OCI-LY1 (cell line): ENCODE measurements around the gene PYY.
"Not testable (repeated sequence)": the region's sequence is repeated elsewhere in the genome, so short reads cannot be mapped to it uniquely, and the experiment has no call there.

Experiments used
- H2AFZ ChIP-seq: fragments of 200-600 bp; sonication (generic), shearing (Covaris generic); 2 replicates; pipeline ENCODE4 v1.6.0; 2014; ENCODE audit warnings: antibody characterized with exemption, mild to moderate bottlenecking, low read length
- H3F3A ChIP-seq: fragments of 200-600 bp; sonication (generic), shearing (Covaris generic); 2 replicates; pipeline ENCODE4 v1.6.0; 2014; ENCODE audit warnings: mild to moderate bottlenecking, antibody characterized with exemption, low read length, moderate library complexity; ENCODE audit not compliant: insufficient read depth
- H3K27ac ChIP-seq: fragments of 200-600 bp; sonication (generic); 2 replicates; pipeline ENCODE4 v1.5.1; 2014; ENCODE audit warnings: low read length, mixed run types, mild to moderate bottlenecking, low read depth; ENCODE audit not compliant: poor library complexity, severe bottlenecking
- H3K27me3 ChIP-seq: fragments of 200-600 bp; sonication (generic); 2 replicates; pipeline ENCODE4 v1.6.0; 2014; ENCODE audit warnings: antibody characterized with exemption, mild to moderate bottlenecking, low read length, moderate library complexity; ENCODE audit not compliant: insufficient read depth
- H3K36me3 ChIP-seq: fragments of 200-600 bp; sonication (generic); 2 replicates; pipeline ENCODE4 v1.6.1; 2014; ENCODE audit warnings: mild to moderate bottlenecking, antibody characterized with exemption, low read length, moderate library complexity, mixed read lengths; ENCODE audit not compliant: insufficient read depth
- H3K4me1 ChIP-seq: fragments of 200-600 bp; sonication (generic); 2 replicates; pipeline ENCODE4 v1.5.1; 2014; ENCODE audit warnings: mild to moderate bottlenecking, low read length, moderate library complexity; ENCODE audit not compliant: insufficient read depth, severe bottlenecking
- H3K4me2 ChIP-seq: fragments of 200-600 bp; sonication (generic), shearing (Covaris generic); 2 replicates; pipeline ENCODE4 v1.6.1; 2014; ENCODE audit warnings: low read length
- H3K4me3 ChIP-seq: fragments of 200-600 bp; sonication (generic); 2 replicates; pipeline ENCODE4 v1.5.1; 2014; ENCODE audit warnings: low read length, low read depth, mild to moderate bottlenecking, mixed read lengths; ENCODE audit not compliant: poor library complexity, severe bottlenecking
- H3K79me2 ChIP-seq: fragments of 200-600 bp; shearing (Covaris generic); 2 replicates; pipeline ENCODE4 v1.6.1; 2016; ENCODE audit warnings: mixed run types, low read length, mixed read lengths; ENCODE audit not compliant: insufficient read depth
- H3K9ac ChIP-seq: fragments of 200-600 bp; sonication (generic), shearing (Covaris generic); 2 replicates; pipeline ENCODE4 v1.6.1; 2014; ENCODE audit warnings: mild to moderate bottlenecking, low read length, mixed read lengths
- H3K9me2 ChIP-seq: fragments of 200-600 bp; sonication (generic), shearing (Covaris generic); 2 replicates; pipeline ENCODE4 v1.6.1; 2014; ENCODE audit warnings: low read depth, mild to moderate bottlenecking, low read length, mixed read lengths
- H3K9me3 ChIP-seq: fragments of 200-600 bp; shearing (Covaris generic); 2 replicates; pipeline ENCODE4 v1.6.1; 2014; ENCODE audit warnings: low read length, mixed read lengths
- H4K20me1 ChIP-seq: fragments of 200-600 bp; sonication (generic), shearing (Covaris generic); 2 replicates; pipeline ENCODE4 v1.6.0; 2016; ENCODE audit warnings: mild to moderate bottlenecking, low read length; ENCODE audit not compliant: insufficient read depth
- EZH2 ChIP-seq: fragments of 200-600 bp; sonication (generic), shearing (Covaris generic); IDR thresholded peaks from 2 replicates; pipeline ENCODE4 v1.8.0; 2017; ENCODE audit warnings: borderline replicate concordance, mixed run types, mild to moderate bottlenecking, antibody characterized with exemption, low read length, moderate library complexity, mixed read lengths
- TF ChIP-seq, protein P1 (sequence below): fragments of 200-600 bp; sonication (generic), shearing (Covaris generic); IDR thresholded peaks from 2 replicates; pipeline ENCODE4 v1.5.1; 2017; ENCODE audit warnings: mild to moderate bottlenecking, antibody characterized with exemption, low read length, moderate library complexity, mixed read lengths

Gene PYY

GRCh38 chr17:43962479-43962878 is 8.7 kb upstream of the PYY start:
- H3K27ac ChIP-seq: no peak overlapping the region
- no peaks in the 10 kb centered on the region for H3K9me2 ChIP-seq
- H3K4me2 ChIP-seq: no peak overlapping the region
- H3K79me2 ChIP-seq: no peaks in the 10 kb centered on the region
- no peaks in the 10 kb centered on the region for H4K20me1 ChIP-seq
- H3K9ac ChIP-seq: no peak overlapping the region
- no peak overlapping the region for H3K4me3 ChIP-seq
- no peak overlapping the region for H2AFZ ChIP-seq
- H3K9me3 ChIP-seq: no peaks in the 10 kb centered on the region
- H3K4me1 ChIP-seq: no peaks in the 10 kb centered on the region
- H3K27me3 ChIP-seq: 0 out of 2 replicates have a peak, but pooled peaks cover 4% of the 10 kb centered on the region
- no peak for TF ChIP-seq EZH2
- TF ChIP-seq, protein P1, sequence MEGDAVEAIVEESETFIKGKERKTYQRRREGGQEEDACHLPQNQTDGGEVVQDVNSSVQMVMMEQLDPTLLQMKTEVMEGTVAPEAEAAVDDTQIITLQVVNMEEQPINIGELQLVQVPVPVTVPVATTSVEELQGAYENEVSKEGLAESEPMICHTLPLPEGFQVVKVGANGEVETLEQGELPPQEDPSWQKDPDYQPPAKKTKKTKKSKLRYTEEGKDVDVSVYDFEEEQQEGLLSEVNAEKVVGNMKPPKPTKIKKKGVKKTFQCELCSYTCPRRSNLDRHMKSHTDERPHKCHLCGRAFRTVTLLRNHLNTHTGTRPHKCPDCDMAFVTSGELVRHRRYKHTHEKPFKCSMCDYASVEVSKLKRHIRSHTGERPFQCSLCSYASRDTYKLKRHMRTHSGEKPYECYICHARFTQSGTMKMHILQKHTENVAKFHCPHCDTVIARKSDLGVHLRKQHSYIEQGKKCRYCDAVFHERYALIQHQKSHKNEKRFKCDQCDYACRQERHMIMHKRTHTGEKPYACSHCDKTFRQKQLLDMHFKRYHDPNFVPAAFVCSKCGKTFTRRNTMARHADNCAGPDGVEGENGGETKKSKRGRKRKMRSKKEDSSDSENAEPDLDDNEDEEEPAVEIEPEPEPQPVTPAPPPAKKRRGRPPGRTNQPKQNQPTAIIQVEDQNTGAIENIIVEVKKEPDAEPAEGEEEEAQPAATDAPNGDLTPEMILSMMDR: no peak
- no peaks in the 10 kb centered on the region for H3F3A ChIP-seq
- no peaks in the 10 kb centered on the region for H3K36me3 ChIP-seq

DNA sequence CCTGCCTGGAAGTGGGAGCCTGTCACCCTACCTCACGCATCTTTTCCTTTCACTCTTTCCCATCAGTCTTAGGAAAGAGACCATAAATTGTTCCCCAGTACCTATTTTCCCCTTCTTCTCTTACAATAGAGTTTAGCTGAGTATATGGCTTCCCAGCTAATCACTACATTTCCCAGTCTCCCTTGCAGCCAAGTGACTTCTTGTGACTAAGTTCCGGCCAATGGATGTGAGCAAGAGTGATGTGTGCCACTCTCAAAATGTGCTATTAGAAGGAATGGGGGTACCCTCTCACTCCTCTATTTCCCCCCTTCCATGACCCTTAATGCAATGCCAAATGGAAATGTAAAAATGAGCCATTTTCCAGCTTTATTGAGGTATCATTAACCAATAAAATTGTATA is 8.2 kb upstream of the PYY start:
- Histone ChIP-seq H3K9ac (no peak overlapping the region), H3K36me3 (no peaks in the 10 kb centered on the region), H3F3A (no peaks in the 10 kb centered on the region), H3K79me2 (no peaks in the 10 kb centered on the region), H3K4me2 (no peak overlapping the region), H2AFZ (no peak overlapping the region), H3K9me2 (no peaks in the 10 kb centered on the region), H4K20me1 (no peaks in the 10 kb centered on the region), H3K27ac (no peak overlapping the region), H3K4me1 (no peaks in the 10 kb centered on the region), H3K9me3 (no peaks in the 10 kb centered on the region), H3K27me3 (0 out of 2 replicates have a peak, but pooled peaks cover 4% of the 10 kb centered on the region), H3K4me3 (no peak overlapping the region)
- TF ChIP-seq, protein P1: no peak
- no peak for TF ChIP-seq EZH2

DNA sequence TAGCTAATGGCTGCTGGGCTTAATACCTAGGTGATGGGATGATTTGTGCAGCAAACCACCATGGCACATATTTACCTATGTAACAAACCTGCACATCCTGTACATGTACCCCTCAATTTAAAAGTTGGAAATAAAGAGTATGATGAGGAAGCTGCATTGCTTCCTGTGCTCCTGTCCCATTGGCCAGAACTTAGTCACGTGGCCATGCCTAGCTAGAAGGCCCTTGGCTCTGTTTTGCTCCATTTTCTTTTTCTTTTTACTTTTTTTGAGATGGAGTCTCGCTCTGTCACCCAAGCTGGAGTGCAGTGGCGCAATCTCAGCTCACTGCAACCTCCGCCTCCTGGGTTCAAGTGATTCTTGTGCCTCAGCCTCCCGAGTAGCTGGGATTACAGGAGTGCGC is 7.6 kb upstream of the PYY start:
- H3K9ac ChIP-seq, H3F3A ChIP-seq, H2AFZ ChIP-seq, H4K20me1 ChIP-seq, H3K4me2 ChIP-seq, H3K36me3 ChIP-seq, H3K9me2 ChIP-seq, H3K27me3 ChIP-seq, H3K79me2 ChIP-seq, H3K4me1 ChIP-seq, H3K27ac ChIP-seq, H3K9me3 ChIP-seq, H3K4me3 ChIP-seq: not testable (repeated sequence)

DNA sequence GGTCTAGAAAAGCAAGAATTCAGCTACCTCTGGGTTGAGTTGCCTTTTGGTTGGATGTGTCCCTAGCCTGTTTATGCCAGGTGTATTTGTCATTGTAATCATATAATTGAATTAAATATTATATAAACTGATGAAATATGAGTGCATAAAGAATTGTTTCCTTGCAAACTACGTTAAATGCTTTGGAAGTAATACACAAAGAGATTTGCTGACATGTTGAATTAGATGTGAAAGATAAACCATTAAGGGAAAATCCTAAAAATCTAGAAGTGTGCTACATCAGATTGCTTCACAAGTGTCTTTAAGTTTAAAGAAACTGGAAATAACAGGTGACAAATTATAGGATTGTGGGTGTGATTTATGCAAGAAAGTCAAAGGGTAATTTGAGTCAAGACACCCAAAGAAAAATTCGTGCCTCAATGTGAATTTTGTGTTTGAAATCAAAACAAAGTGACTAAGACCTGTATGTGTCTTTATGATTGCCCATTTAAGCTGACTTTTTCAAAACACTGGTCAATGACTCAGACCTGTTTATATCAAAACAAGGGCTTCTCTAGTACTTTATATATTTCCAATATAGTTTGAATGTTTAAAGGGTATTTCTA is 5.1 kb upstream of the PYY start:
- H3K4me1 ChIP-seq: no peaks in the 10 kb centered on the region
- no peaks in the 10 kb centered on the region for H4K20me1 ChIP-seq
- TF ChIP-seq, protein P1: no peak
- no peak for TF ChIP-seq EZH2
- H3K9me3 ChIP-seq: no peaks in the 10 kb centered on the region
- H3F3A ChIP-seq: no peaks in the 10 kb centered on the region
- H2AFZ ChIP-seq: no peak overlapping the region
- no peaks in the 10 kb centered on the region for H3K36me3 ChIP-seq
- no peaks in the 10 kb centered on the region for H3K9me2 ChIP-seq
- H3K9ac ChIP-seq: no peak overlapping the region
- no peak overlapping the region for H3K4me3 ChIP-seq
- no peak overlapping the region for H3K27ac ChIP-seq
- no peak overlapping the region for H3K4me2 ChIP-seq
- no peaks in the 10 kb centered on the region for H3K27me3 ChIP-seq
- no peaks in the 10 kb centered on the region for H3K79me2 ChIP-seq
